Panc1 (cell line): Measurements from ENCODE around the gene FBXW8. TPM values are rescaled to one million over a fixed set of nuclear protein-coding genes. Genes with fewer than 3 reads are reported as not detected.

ENCODE experiments used
- ATAC-seq: fragments of 200-7000 bp; cut with Tn5 transposase; 2 replicates; pipeline ENCODE4 v1.9.1; 2020; ENCODE audit warnings: mild to moderate bottlenecking, moderate library complexity
- BruUV-seq: library from RNA; stranded (reverse); fragments of 400-500 nt; replicated peaks from 2 replicates; lab custom pipeline; 2021; lab: Mats Ljungman, UMichigan
- CTCF ChIA-PET: fragments of 300-600 bp; sonication (Branson Sonifier 250); formaldehyde crosslinking; loops from one replicate; lab custom pipeline; 2022; ENCODE audit warnings: antibody characterized with exemption; lab: Charles Lee
- POLR2A ChIA-PET: fragments of 300-600 bp; sonication (Branson Sonifier 250); formaldehyde crosslinking; loops from one replicate; lab custom pipeline; 2022; ENCODE audit warnings: antibody characterized with exemption; lab: Charles Lee
- DNase-seq: peaks from one replicate; pipeline ENCODE4 v3.0.0-alpha.2; 2010; ENCODE audit warnings: low read depth, low spot score
- H3K27ac ChIP-seq: 2 replicates; pipeline ENCODE4 v1.5.1; 2011; ENCODE audit warnings: mild to moderate bottlenecking, low read length, inconsistent platforms
- H3K27me3 ChIP-seq: fragments of 200-500 bp; sonication (Bioruptor generic); 2 replicates; pipeline ENCODE4 v1.6.0; 2014; ENCODE audit warnings: low read length, inconsistent platforms; ENCODE audit not compliant: control insufficient read depth, insufficient read depth
- H3K36me3 ChIP-seq: fragments of 200-500 bp; sonication (Bioruptor generic); 2 replicates; pipeline ENCODE4 v1.5.1; 2014; ENCODE audit warnings: inconsistent platforms, mild to moderate bottlenecking, low read length, moderate library complexity; ENCODE audit not compliant: control insufficient read depth, insufficient read depth
- H3K4me1 ChIP-seq: 2 replicates; pipeline ENCODE4 v1.5.1; 2011; ENCODE audit warnings: inconsistent platforms, mild to moderate bottlenecking, low read length, moderate library complexity; ENCODE audit not compliant: control insufficient read depth, insufficient read depth
- H3K4me3 ChIP-seq, 2 experiments: 2 replicates each; pipeline ENCODE4 v1.5.1; 2011 to 2012; ENCODE audit warnings: low read depth in 2 of 2, low read length in 2 of 2, mild to moderate bottlenecking in 2 of 2, inconsistent platforms in 1 of 2, moderate library complexity in 1 of 2
- H3K9me3 ChIP-seq: fragments of 200-500 bp; sonication (Bioruptor generic); 2 replicates; pipeline ENCODE4 v1.5.1; 2014; ENCODE audit warnings: low read depth, mild to moderate bottlenecking, inconsistent platforms, low read length, moderate library complexity; ENCODE audit not compliant: control insufficient read depth, insufficient read depth
- CTCF ChIP-seq: fragments of 450-650 bp; IDR thresholded peaks from 2 replicates; pipeline ENCODE4 v1.5.1; 2017; ENCODE audit warnings: mild to moderate bottlenecking
- POLR2AphosphoS5 ChIP-seq: IDR thresholded peaks from 2 replicates; pipeline ENCODE4 v1.6.1; 2012; ENCODE audit warnings: mild to moderate bottlenecking, low read depth, low read length, moderate library complexity
- REST ChIP-seq, 2 experiments: IDR thresholded peaks; 2 replicates each; pipeline ENCODE4 v1.6.1; 2011 to 2012; ENCODE audit warnings: low read depth in 2 of 2, control low read depth in 1 of 2, low read length in 1 of 2, mild to moderate bottlenecking in 1 of 2, moderate library complexity in 1 of 2; ENCODE audit not compliant: insufficient read depth in 1 of 2
- SIN3A ChIP-seq: IDR thresholded peaks from 2 replicates; pipeline ENCODE4 v1.6.1; 2012; ENCODE audit warnings: low read depth, mild to moderate bottlenecking, low read length, moderate library complexity, borderline replicate concordance; ENCODE audit not compliant: insufficient read depth
- TCF7L2 ChIP-seq: IDR thresholded peaks from 2 replicates; pipeline ENCODE4 v1.6.1; 2011; ENCODE audit warnings: mild to moderate bottlenecking, low read depth, low read length, inconsistent platforms
- in situ Hi-C: cut with HindIII; loops from 2 replicates; pipeline ENCODE4 v1.10.0; 2016; ENCODE audit warnings: low sequenced_read_pairs, low pct_unique_long_range_greater_than_20kb
- intact Hi-C: fragments of 100-400 bp; cut with micrococcal nuclease; formaldehyde crosslinking; loops from one replicate; pipeline ENCODE4 v1.10.0; 2022; ENCODE audit not compliant: unreplicated experiment
- total RNA-seq: library from RNA; stranded (reverse); gene quantifications from one replicate; pipeline ENCODE4 v1.2.1, GENCODE V29; 2021; ENCODE audit not compliant: unreplicated experiment

Gene FBXW8
- total RNA-seq, 1 experiment from 2014 or later: 18.0 TPM

- BruUV-seq: no TSS peak
- intact Hi-C loops: no loop called here
- 0 out of 2 replicates have a peak, but pooled peaks have one; percentile 15 for ATAC-seq
- Histone ChIP-seq H3K9me3 (no peaks in the 10 kb centered on the region), H3K4me3 (no peak overlapping the region), H3K27ac (no peak overlapping the region), H3K4me1 (peaks cover 14% of the 10 kb centered on the region), H3K27me3 (peaks cover 2% of the 10 kb centered on the region; the same call in 1 of the 2 replicates), H3K36me3 (no peaks in the 10 kb centered on the region)
- in situ Hi-C loops: no loop called here
- TF ChIP-seq REST (IDR thresholded peaks at IDR 0.05; ENCODE audit: insufficient read depth in 1 of 2, low read depth in 2 of 2, low read length in 1 of 2): no peak
- no peak for TF ChIP-seq TCF7L2
- no peak for TF ChIP-seq POLR2AphosphoS5
- TF ChIP-seq SIN3A: no peak
- no peak for TF ChIP-seq CTCF
- no peak for DNase-seq
- ChIA-PET CTCF (interaction anchor here (0.7 kb wide), 1 partner anchor 11 kb away, joined by 3 read pairs; no protein-coding TSS in a partner anchor), POLR2A (interaction anchor here (0.6 kb wide), 1 partner anchor 1271 kb away, joined by 4 read pairs; the partner anchor contains the start of gene PEBP1)
These were observed 46.2 kb upstream of the FBXW8 start for GRCh38 chr12:116864371-116865160.

- ATAC-seq (no peak), DNase-seq (no peak)
- no peak overlapping the region for H3K27ac ChIP-seq
- no peaks in the 10 kb centered on the region for H3K9me3 ChIP-seq
- H3K4me1 ChIP-seq: 0 out of 2 replicates have a peak, but pooled peaks cover 2% of the 10 kb centered on the region
- intact Hi-C loops (no loop called here), in situ Hi-C loops (no loop called here)
- CTCF ChIA-PET: no interaction called here
- TF ChIP-seq POLR2AphosphoS5: no peak
- TF ChIP-seq TCF7L2: no peak
- no peak for TF ChIP-seq SIN3A
- TF ChIP-seq CTCF: no peak
- no peak for TF ChIP-seq REST (IDR thresholded peaks at IDR 0.05; ENCODE audit: insufficient read depth in 1 of 2, low read depth in 2 of 2, low read length in 1 of 2)
- no peak overlapping the region for H3K4me3 ChIP-seq
- no TSS peak for BruUV-seq
- no peaks in the 10 kb centered on the region for H3K36me3 ChIP-seq
- POLR2A ChIA-PET: no interaction called here
- H3K27me3 ChIP-seq: no peaks in the 10 kb centered on the region
These were observed 43.2 kb upstream of the FBXW8 start for GRCh38 chr12:116867523-116867922.
